AG09319 (cell line): ENCODE measurements around the gene COL26A1.

ENCODE experiments used
- DNase-seq: peaks from one replicate; pipeline ENCODE4 v3.0.0-alpha.2; 2010; ENCODE audit warnings: low read depth; ENCODE audit errors: extremely low read depth
- TF ChIP-seq, protein P1 (sequence below): IDR thresholded peaks from 2 replicates; pipeline ENCODE4 v1.5.1; 2011; ENCODE audit warnings: low read depth, mild to moderate bottlenecking, inconsistent platforms, low read length, moderate library complexity

The COL26A1 gene

DNA sequence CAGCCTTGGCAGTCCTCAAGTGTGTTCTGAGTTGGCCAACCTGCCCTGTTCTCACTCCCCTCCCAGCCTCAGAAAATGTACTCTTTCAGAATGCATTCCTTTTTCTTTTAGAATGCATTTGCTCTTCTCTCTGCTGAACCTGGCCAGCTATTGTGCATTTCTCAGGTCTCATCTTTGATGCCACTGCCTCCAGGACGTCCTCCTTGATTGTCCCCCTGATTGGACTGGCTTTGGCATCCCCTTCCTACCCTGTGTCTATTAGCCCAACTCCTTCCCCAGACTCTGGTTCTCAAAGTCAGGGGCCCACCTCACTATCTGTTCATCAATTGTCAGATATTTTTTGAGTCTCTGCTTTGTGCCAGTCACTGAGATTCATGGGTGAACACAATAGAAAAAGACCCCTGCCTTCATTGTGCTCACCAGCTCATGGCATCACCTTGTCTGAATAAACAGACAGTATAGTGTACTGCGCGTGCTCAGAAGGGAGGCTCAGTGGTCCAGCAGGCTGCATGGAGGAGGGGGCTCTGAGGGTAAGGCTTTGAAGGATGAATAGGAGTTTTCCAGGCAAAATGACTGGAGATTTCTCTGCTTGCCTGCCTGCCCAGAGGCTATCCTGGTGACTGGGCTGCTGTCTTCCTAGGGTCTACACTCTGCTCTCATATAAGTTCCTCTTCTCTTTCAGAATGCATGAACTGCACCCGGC lies 169.9 kb downstream of the COL26A1 start:
- TF ChIP-seq, protein P1, sequence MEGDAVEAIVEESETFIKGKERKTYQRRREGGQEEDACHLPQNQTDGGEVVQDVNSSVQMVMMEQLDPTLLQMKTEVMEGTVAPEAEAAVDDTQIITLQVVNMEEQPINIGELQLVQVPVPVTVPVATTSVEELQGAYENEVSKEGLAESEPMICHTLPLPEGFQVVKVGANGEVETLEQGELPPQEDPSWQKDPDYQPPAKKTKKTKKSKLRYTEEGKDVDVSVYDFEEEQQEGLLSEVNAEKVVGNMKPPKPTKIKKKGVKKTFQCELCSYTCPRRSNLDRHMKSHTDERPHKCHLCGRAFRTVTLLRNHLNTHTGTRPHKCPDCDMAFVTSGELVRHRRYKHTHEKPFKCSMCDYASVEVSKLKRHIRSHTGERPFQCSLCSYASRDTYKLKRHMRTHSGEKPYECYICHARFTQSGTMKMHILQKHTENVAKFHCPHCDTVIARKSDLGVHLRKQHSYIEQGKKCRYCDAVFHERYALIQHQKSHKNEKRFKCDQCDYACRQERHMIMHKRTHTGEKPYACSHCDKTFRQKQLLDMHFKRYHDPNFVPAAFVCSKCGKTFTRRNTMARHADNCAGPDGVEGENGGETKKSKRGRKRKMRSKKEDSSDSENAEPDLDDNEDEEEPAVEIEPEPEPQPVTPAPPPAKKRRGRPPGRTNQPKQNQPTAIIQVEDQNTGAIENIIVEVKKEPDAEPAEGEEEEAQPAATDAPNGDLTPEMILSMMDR = no peak

GRCh38 chr7:101533103-101533465 lies 170.4 kb downstream of the COL26A1 start:
- no peak for DNase-seq
- TF ChIP-seq, protein P1 = no peak

More for the DNA sequence above, 169.9 kb downstream of the COL26A1 start:
- DNase-seq = no peak

DNA sequence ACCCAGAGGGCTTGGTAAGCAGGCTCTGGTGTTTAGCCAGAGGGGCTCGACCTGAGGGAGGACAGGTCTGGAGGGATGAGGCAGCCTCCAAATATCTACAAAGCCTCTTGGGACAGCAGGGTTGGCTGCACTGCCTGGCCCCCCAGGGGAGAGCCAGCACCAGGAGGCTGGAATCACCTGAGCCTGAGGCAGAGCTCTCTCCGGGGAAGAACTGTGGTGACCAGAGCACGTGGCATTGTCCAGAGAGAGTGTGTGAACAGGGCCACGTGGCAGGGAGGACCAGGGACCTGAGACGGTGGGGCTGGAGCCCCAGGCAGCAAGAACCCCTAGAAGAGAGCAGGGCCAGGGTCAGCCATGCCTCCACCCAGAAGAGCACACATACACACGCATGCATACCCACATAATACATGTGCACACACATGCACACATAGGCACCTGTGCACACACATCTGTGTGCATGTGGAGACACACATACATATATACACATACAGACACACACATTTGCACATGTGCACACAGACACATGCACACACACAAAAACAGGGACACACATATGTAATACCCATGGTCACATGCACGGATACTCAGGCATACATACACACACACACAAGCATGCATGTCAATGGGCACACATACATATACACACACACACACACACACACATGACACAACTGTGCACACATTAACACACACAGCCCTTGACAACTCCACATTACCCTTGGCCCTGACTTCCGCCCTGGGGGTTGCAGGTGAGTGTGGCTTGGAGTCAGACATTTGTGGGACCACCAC lies 171.5 kb downstream of the COL26A1 start:
- TF ChIP-seq, protein P1 = no peak
- no peak for DNase-seq

GRCh38 chr7:101534873-101535272 lies 172.2 kb downstream of the COL26A1 start:
- TF ChIP-seq, protein P1 = no peak
- no peak for DNase-seq

GRCh38 chr7:101535351-101535751 lies 172.7 kb downstream of the COL26A1 start:
- DNase-seq = no peak
- TF ChIP-seq, protein P1 = no peak

GRCh38 chr7:101536232-101536631 lies 173.6 kb downstream of the COL26A1 start:
- TF ChIP-seq, protein P1 = no peak
- no peak for DNase-seq

GRCh38 chr7:101536668-101537067 lies 174.0 kb downstream of the COL26A1 start:
- DNase-seq = no peak
- TF ChIP-seq, protein P1 = no peak
